ENCODE results near the gene TEKT3.

TEKT3 gene

DNA sequence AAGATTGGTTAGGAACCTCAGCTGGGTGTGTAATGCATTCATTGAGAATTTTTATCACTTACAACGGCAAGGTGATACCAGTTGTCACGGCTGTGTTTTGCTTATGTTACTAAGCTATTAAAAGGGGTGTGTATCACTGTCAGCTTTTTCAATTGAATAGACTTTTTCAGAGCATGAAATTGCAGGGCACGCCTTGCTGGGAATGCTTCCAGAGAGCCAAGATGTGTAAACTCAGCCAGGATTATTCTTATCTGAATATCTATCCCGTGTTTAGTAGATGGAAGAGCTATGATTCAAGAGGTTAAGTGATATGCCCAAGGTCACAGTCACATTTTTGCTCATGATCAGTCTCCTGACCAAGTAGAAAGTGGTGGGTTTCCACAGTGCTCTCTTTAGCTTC lies 6.6 kb upstream of the TEKT3 start:
- no peak for FAIRE-seq

DNA sequence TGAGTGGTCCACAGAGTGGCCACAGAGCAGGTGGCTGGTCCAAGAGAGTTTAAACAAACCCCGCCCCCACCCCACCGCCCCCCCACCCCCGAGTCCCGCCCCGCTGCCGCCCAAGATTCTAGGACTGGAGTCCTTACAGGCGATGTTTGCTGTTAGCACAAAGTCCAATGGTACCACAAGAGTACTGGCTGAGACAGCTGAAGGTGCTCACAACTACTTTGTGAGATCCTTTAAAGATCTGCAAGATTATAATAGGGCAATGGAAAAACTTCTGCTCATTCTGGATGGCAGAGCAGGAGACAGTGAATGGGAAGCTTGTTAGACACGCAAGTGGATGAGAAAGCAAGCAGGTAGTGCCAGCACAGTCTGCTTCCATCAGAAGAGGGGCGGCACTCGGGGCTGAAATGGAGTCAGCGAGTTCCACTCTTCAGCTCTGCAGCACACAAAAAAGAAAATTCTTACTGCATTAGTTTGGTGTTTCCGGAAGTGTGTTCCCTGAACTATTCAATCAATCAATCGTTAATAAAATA lies 4.7 kb upstream of the TEKT3 start:
- no peak for FAIRE-seq

DNA sequence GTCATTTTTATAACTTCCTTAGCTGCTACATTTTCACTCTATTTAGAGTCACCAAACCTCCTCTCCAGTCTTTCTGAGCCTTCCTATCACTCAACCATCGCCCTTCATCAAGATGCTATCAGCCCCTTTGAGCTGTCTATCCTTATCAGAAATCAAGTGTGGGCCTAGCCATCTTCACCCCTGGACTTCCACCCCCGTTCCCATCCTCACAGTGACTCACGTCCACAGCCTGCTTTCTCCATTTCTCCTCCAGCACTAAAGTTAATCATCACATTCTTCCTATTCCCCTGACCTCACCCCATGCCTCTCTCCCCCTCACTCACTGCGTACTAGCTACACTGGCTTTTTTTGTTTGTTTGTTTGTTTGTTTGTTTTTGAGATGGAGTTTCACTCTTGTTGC lies 2.4 kb upstream of the TEKT3 start:
- FAIRE-seq = no peak

DNA sequence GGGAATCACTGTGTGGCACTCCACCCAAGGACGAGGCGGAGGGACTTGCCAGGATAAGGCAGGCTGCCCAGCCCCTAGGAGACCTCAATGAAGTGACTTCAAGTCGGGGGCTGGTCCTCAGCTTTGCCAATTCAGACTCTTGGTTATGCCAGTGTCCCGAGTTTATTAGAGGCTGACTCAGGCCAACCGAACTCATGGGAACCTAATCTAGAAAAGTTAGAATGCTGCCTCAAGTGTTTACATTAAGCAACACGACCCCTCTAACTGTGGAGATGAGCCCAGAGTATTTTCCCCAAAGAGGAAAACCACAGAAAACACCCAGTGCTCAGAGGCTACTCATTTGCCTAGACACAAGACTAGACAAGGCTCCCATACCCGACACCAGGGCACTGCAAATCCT lies 1.1 kb upstream of the TEKT3 start:
- no peak for FAIRE-seq

DNA sequence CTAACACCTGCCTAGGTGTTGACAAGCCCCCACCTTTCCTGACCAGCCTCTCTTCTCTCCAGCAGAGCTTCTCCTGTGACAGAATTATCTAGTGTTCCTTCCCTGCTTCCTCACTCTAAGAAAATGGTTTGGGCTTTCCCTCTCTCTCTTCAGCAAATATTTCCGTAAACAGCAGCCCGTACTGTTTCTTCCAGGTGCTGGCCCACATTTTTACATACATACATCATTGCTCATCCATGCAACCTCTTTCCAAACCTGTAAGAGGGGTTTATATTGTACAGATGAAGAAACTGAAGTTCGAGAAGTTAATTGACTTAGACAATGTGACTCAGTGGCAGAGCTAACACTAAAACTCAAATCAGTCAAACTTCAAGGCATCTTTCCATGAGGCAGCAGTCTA lies 569 bp upstream of the TEKT3 start:
- FAIRE-seq = no peak

DNA sequence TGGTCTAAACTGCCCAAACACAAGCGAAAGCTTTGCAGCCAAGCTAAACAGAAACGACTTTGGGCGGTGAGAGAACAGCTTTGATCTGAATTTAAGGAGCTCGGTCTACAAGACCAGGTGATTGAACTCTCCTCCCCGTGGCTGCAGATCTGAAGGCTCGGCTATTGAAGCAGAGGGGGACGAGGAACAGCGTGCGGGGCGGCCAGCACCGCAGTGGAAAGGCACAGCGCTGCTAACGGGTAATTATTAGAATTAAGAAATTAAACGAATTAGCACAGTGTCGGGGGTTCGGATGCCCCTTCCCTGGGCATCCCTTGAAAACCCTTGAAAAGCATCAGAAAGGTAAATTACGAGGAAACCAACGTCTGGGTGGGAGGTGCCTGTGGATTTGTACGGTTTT lies 431 bp downstream of the TEKT3 start:
- no peak for FAIRE-seq

DNA sequence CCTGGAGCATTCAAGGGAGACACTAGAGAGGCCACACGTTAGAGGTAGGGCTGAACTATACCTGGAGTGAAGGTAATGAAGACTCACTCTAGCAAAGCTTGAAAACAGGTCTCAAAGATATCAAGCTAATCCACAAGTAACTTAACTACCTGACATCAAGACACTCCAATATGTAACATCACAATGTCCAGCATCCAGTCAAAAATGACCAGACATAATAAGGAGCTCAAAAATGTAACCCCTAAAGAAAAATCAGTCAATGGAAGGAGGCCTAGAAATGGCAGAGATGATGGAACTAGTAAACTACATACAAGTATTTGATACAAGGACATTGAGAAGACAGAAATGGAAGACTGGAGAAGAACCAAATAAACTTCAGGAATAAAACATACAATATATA lies 6.0 kb downstream of the TEKT3 start:
- FAIRE-seq = no peak

DNA sequence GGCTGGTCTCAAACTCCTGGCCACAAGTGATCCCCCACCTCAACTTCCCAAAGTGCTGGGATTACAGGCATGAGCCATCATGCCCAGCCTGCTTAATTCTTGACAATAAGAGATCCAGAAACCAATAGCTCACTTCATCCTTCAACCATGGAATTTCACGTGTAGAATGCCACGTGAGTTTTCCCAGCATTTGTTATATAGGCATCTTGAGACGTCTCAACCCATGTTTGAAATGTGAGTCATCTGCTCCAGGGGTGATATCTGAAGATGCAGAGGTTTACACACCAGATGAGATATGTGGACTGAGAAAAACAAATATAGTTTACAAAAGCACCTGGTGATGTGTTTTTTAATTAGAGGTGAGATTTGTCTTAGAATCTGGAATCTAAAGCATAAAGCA lies 7.1 kb downstream of the TEKT3 start:
- FAIRE-seq = no peak

DNA sequence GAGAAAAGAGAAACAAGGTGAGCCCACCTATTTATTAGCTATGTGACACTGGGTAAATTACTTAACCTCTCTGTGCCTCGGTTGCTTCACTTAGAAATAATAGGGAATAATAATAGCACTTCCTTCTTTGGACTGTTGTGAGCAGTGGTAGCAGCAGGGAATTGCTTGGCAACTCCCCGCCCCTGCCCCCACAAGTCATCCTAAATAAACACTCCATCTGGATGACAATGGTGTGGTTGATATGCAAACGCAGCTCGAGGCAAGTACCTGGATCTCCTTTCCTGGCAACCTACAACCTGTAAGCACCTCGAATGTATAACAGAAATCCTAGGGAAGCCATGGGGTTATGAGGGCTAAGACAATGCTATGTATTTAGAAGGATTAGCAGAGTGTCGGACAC lies 9.1 kb downstream of the TEKT3 start:
- no peak for FAIRE-seq

DNA sequence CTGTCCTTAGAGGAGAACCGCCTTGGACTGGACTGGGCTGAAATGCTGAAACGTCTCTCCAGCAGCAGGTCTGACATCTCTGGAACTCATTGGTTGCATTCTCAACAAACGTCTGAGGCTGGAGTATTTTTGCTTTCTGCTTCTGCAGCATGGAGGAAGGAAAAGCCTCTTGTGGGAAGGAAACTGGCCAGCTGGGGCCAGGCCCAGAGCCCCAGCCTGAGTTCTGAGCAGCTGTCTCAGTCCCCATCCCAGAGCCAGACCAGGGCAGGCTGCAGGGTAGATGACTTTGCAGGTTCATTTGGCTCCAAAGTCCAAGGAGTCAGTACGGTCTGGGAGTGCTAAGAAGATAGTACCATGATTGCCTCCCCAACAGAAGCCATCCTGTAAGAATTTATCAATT lies 18.3 kb downstream of the TEKT3 start:
- no peak for FAIRE-seq

DNA sequence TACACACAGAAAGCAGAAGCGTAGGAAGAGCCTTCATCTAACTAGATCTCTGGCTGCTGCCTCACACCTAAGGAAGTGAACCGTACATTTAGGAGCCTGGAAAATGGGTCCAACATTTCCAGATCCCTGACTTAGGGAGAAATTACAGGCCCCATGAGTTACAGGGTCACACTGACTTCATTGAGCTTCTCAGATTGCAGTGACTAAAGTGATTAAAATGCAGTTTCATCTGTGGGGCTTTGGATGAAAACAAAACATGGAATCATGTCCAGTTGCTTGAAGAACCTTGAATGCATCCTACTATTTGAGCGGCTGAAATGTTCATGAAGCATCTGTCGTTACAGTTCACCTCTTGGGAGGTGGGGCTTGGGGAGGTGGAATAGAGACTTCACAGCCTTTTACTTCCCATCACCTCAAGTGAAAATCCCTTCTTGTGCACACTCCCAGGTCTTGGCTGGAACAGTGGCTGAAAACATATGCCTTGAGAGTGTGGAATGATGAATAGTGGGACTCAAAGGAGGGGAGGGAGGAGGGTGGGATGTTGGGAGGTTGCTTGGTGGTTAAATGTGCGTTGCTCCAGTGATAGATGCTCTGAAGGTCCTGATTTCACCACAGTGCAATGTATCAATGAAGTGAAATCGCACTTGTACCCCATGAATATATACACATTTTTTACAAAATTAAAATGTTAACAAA lies 19.7 kb downstream of the TEKT3 start:
- FAIRE-seq = no peak

DNA sequence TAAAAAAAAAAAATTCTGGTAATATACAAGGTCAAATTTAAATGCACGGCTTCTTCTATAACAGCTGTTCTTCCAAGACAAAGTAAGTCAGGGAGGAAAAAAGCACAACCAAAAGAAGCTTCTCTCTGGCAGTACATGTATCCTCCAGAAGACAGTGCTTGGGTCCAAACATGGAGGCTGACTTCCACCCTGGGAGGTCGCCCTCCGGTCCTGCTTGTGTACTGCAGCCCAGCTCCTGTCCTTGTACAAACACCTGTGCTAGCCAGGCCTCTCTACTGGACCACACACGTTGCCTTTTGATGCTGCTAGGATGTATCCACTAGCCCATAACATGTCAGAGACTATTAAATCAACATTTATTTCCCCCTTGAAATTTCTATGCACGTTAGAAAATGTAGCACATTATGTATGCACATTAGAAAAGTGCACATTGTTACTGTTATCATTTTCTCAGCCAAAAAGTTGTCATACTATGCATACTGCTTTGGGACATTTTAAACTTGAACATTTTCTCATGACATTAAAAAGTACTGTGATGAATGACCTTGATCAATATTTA lies 21.9 kb downstream of the TEKT3 start:
- no peak for FAIRE-seq

DNA sequence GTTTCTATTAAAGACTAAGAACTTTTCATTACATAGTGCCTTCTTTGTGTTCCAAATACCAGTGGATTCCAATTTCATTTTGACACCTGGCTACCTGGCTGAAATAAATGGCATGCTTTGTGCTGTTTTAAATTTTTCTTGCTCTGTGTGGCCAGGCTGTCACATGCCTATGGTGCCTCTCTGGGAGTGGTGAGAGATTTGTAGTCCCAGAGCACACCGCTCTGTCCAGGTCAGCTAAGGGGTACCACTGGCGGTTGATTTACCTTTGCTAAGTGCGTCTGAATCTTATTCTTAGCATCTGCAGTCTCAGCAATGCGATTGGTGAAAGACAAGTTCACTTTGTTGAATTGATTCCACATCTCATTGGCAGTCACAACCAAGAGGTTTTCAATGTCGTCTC lies 29.4 kb downstream of the TEKT3 start:
- no peak for FAIRE-seq

DNA sequence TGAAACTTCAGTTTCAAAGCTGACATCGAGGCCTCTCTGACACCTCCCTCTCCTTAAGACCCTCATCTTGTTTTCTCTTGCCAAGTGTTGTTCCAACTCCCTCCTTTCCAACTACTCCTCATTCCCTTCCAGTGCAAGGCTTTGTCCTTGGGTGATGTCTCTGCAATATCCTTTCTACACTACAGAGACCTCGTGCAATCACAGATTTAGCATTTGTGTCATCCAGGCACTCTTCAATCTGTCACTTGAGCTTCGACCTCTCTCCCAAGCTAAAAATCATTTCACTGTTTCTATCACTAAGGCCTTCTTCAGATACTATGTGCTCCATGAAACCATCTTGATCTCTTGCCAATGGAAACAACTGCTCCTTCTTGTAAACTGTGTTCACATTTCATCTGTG lies 31.6 kb downstream of the TEKT3 start:
- FAIRE-seq = no peak

DNA sequence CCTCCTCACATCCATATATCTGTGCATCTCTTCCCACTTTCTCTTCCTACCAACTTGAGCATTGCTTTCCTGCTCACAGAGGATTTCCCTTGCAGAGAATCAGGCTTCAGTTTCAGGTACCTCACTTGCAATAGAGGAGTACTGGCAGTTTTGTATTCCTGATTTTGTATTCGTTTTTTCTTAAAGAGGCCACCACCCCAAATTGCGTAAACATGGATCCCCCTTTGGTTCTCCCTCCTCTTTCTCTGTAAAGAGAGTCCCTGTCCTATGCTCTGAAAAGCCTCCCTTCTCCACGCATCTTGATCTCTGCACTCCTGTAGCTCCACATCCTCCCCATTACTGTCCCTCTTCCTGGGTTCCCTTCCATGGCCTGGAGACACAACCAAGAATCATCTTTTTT lies 32.2 kb downstream of the TEKT3 start:
- no peak for FAIRE-seq

DNA sequence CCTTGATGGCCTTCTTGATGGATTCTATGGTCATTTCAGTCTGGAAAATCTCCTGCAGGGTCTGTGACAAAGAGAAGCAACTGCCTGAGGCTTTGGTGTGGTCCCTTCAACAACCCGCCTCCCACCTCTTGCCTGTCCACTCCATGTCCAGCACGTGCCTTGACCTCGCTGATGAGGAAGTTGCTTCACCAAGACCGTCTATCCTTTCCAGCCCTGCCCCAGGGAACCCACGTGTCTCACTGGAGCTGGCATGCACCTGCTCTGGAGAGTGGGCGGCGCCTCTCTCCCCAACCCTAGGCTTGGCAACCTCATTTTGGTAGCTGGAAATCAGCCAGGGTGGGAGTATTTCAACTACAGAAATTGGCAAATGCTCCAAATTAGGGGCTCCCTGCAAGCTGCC lies 32.6 kb downstream of the TEKT3 start:
- FAIRE-seq = no peak

DNA sequence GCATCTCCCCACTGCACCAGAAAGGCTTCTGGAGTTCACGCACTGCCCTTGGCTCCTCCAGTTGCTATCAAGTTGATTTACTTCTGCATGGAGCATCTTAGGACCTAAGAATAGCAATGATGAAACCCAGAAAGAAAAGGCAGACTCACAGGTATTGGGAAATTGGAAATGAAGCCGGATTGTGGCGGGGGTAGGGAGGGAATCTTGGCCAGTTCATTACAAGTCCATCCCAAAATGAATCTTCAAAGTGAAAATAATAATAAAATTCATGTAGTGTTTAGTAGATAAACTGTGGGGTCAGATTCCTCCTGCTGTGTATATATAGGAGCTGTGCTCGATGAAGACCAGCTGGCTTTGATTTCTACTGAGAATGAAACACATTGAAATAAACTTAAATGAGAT lies 33.7 kb downstream of the TEKT3 start:
- no peak for FAIRE-seq

DNA sequence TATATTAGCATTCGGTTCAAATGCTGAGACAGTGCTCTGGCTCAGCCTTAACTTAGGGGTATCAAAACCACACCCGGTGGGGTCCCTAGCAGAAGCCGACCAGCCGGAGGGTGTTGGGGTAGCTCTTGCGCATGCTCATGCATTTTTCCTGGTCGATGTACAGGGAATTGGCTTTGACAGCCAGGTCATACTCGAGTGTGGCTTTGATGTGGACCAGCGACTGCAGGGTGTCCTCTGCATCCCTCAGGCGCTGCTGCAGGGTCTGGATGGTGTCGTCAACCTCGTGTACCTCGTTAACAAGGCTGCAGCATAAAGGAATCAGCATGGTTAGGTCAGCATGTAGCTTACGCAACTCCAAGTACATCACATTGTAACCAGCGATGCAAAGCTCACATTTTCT lies 37.5 kb downstream of the TEKT3 start:
- FAIRE-seq = no peak

DNA sequence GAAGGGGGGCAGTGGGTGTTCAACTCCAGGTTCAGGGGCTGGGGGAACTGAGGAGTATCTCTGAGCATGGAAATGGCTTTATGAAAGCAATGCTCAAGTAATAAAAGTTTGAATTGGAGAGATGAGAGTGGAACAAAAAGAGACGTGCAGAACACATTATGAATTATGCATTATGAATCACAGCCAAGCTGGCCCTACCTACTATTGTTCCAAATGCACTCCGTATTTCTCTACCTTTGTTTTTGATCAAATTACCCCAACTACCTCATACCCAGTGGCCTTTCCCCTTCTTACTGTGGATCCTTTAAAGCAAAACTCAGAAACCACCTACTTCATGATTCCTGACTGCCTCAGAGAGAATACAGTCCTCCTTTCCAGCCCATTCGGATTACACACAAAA lies 38.1 kb downstream of the TEKT3 start:
- FAIRE-seq = no peak

DNA sequence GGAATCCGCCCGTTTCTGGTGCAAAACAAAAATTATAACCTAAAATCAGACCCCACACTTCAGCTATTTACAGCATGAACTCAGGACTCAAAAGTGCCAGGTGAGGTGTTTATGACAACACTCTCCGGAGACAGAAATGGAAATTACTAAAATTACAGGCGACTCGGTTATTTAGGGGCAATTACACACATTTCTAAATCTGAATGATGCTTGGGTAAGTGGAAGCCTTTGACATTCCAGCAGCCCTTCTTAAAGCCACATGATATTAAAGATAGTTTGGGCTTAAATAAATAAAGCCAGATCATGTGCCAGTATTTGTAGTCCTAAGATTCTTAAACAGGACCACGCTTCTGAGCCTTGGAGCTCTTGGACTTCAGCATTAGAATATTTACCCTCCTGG lies 39.6 kb downstream of the TEKT3 start:
- no peak for FAIRE-seq

DNA sequence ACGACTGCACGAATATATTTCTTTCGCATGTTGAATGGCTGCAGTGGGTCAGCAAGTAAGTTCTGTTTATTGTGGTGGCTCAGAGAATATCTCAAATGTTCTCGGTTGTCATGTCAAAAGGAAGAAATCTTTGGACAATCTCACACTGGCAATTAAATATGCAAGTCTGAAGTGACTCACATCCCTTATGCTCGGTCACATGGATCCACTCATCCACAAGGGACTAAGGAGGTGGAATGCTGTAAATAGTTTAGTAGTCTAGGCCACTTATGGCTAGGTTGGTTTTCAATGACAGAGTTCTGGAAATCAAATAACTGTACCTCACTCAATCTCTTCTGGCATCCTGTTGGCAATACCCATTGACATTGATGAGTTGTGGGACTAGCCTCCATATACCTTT lies 43.2 kb downstream of the TEKT3 start:
- no peak for FAIRE-seq

DNA sequence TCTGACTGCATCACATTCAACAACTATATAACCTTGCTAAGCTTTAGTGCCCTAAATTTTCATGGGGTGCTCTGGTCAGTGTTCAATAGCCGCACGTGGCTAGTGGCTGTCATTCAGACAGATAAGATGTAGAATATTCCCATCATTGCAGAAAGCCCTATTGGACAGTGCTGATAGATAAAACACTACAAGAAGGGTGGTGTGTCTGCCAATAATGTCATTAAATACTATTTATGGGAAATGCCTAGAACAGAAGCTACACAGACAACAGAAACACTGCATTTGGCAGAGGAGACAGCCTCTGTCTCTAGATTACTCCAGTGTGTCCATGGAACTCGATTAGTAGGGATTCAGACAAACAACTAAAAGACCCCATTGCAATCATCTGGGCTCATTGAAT lies 47.8 kb downstream of the TEKT3 start:
- FAIRE-seq = no peak

DNA sequence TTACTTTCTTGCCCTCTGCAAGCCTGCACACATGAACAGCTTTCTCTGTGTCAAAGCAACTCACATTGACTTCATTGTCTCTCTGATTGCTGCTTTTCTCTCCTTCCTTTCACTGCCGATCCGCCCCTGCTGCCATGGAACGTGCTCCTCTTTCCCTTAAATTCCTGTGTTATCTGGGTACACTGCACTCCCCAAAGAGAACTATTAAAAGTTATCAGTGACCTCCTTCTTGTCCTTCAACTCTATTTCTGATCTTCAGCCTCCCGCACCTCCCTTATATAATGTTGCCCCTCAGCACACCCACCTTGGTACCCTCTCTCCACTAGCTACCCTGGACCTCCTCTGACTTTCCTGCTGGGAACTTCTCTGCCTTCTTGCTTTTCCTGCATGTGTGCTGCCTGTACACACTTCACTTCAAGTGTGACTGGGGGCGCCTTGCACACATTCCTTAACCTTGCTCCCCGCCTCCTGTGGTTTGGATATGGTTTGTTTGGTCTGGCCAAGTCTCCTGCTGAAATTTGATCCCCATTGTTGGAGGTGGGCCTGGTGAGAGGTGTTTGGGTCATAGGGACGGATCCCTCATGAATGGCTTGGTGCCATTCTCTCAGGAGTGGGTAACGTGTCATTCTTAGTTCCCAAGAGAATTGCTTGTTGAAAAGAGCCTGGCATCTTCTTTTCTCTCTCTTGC lies 49.6 kb downstream of the TEKT3 start:
- FAIRE-seq = no peak

DNA sequence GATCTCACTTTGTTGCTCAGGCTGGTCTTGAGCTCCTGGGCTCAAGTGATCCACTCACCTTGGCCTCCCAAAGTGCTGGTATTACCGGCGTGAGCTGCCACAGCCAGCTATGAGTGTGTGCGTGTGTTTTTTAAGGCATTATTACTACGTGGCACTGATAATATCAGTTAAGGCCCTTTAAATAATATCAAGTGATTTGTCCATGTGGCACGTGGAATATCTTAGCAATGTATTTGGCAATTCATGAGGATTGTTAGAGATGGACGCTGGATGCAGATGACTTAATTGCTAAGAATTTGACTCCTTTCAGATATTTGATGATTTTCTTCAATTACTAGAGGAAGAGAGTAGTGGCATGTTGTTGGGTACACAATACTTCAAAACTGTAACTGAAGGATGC lies 50.8 kb downstream of the TEKT3 start:
- no peak for FAIRE-seq

Measured in islet of Langerhans (tissue), 1 donor.